ENCODE results near the gene GPR3.

Gene GPR3

GRCh38 chr1:27353629-27354028, 38.8 kb upstream of the GPR3 start:
- no peak for TF ChIP-seq GATA2 (IDR thresholded peaks at IDR 0.05; ENCODE audit: low read depth, low read length)
- TF ChIP-seq GATA3 (IDR thresholded peaks at IDR 0.05; ENCODE audit: low read depth, low read length): no peak

- no peak for TF ChIP-seq GATA2 (IDR thresholded peaks at IDR 0.05; ENCODE audit: low read depth, low read length)
- TF ChIP-seq GATA3 (IDR thresholded peaks at IDR 0.05; ENCODE audit: low read depth, low read length): no peak
These were observed 36.7 kb upstream of the GPR3 start for GRCh38 chr1:27355683-27356082.

GRCh38 chr1:27356277-27356618, 36.2 kb upstream of the GPR3 start:
- no peak for TF ChIP-seq GATA2 (IDR thresholded peaks at IDR 0.05; ENCODE audit: low read depth, low read length)
- TF ChIP-seq GATA3 (IDR thresholded peaks at IDR 0.05; ENCODE audit: low read depth, low read length): no peak

GRCh38 chr1:27356619-27357280, 35.7 kb upstream of the GPR3 start:
- TF ChIP-seq GATA3 (IDR thresholded peaks at IDR 0.05; ENCODE audit: low read depth, low read length) (no peak), GATA2 (IDR thresholded peaks at IDR 0.05; ENCODE audit: low read depth, low read length) (no peak)

GRCh38 chr1:27357281-27358037, 35.0 kb upstream of the GPR3 start:
- TF ChIP-seq GATA3 (IDR thresholded peaks at IDR 0.05; ENCODE audit: low read depth, low read length) (no peak), GATA2 (IDR thresholded peaks at IDR 0.05; ENCODE audit: low read depth, low read length) (no peak)

- TF ChIP-seq GATA2 (IDR thresholded peaks at IDR 0.05; ENCODE audit: low read depth, low read length): no peak
- TF ChIP-seq GATA3 (IDR thresholded peaks at IDR 0.05; ENCODE audit: low read depth, low read length): no peak
These were observed 34.1 kb upstream of the GPR3 start for GRCh38 chr1:27358038-27358927.

GRCh38 chr1:27358928-27359313, 33.5 kb upstream of the GPR3 start:
- TF ChIP-seq GATA3 (IDR thresholded peaks at IDR 0.05; ENCODE audit: low read depth, low read length): no peak
- no peak for TF ChIP-seq GATA2 (IDR thresholded peaks at IDR 0.05; ENCODE audit: low read depth, low read length)

- TF ChIP-seq GATA3 (IDR thresholded peaks at IDR 0.05; ENCODE audit: low read depth, low read length) (no peak), GATA2 (IDR thresholded peaks at IDR 0.05; ENCODE audit: low read depth, low read length) (no peak)
These were observed 32.6 kb upstream of the GPR3 start for GRCh38 chr1:27359822-27360158.

GRCh38 chr1:27360159-27361043, 32.0 kb upstream of the GPR3 start:
- TF ChIP-seq GATA2 (IDR thresholded peaks at IDR 0.05; ENCODE audit: low read depth, low read length) (no peak), GATA3 (IDR thresholded peaks at IDR 0.05; ENCODE audit: low read depth, low read length) (no peak)

- TF ChIP-seq GATA3 (IDR thresholded peaks at IDR 0.05; ENCODE audit: low read depth, low read length) (no peak), GATA2 (IDR thresholded peaks at IDR 0.05; ENCODE audit: low read depth, low read length) (no peak)
These were observed 31.4 kb upstream of the GPR3 start for GRCh38 chr1:27361044-27361402.

GRCh38 chr1:27361553-27361952, 30.9 kb upstream of the GPR3 start:
- TF ChIP-seq GATA3 (IDR thresholded peaks at IDR 0.05; ENCODE audit: low read depth, low read length) (no peak), GATA2 (IDR thresholded peaks at IDR 0.05; ENCODE audit: low read depth, low read length) (no peak)

- no peak for TF ChIP-seq GATA3 (IDR thresholded peaks at IDR 0.05; ENCODE audit: low read depth, low read length)
- TF ChIP-seq GATA2 (IDR thresholded peaks at IDR 0.05; ENCODE audit: low read depth, low read length): no peak
These were observed 28.4 kb upstream of the GPR3 start for GRCh38 chr1:27363766-27364695.
